ENCODE measurements around the gene NR5A1.

Gene NR5A1

GRCh38 chr9:124487260-124488182 lies 19.7 kb downstream of the NR5A1 start (continued):
- no peak for TF ChIP-seq KLF7 (tag by site-specific recombination; IDR thresholded peaks at IDR 0.05; ENCODE audit: borderline replicate concordance)
- no peak for TF ChIP-seq ZNF585B (tag by site-specific recombination; IDR thresholded peaks at IDR 0.05)
- TF ChIP-seq, protein P1, sequence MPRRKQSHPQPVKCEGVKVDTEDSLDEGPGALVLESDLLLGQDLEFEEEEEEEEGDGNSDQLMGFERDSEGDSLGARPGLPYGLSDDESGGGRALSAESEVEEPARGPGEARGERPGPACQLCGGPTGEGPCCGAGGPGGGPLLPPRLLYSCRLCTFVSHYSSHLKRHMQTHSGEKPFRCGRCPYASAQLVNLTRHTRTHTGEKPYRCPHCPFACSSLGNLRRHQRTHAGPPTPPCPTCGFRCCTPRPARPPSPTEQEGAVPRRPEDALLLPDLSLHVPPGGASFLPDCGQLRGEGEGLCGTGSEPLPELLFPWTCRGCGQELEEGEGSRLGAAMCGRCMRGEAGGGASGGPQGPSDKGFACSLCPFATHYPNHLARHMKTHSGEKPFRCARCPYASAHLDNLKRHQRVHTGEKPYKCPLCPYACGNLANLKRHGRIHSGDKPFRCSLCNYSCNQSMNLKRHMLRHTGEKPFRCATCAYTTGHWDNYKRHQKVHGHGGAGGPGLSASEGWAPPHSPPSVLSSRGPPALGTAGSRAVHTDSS (tag by site-specific recombination; IDR thresholded peaks at IDR 0.05) = no peak
- TF ChIP-seq ZNF558 (tag by site-specific recombination; IDR thresholded peaks at IDR 0.05) = no peak
- TF ChIP-seq ZNF658 (tag by site-specific recombination; IDR thresholded peaks at IDR 0.05) = no peak
- TF ChIP-seq, protein P2, sequence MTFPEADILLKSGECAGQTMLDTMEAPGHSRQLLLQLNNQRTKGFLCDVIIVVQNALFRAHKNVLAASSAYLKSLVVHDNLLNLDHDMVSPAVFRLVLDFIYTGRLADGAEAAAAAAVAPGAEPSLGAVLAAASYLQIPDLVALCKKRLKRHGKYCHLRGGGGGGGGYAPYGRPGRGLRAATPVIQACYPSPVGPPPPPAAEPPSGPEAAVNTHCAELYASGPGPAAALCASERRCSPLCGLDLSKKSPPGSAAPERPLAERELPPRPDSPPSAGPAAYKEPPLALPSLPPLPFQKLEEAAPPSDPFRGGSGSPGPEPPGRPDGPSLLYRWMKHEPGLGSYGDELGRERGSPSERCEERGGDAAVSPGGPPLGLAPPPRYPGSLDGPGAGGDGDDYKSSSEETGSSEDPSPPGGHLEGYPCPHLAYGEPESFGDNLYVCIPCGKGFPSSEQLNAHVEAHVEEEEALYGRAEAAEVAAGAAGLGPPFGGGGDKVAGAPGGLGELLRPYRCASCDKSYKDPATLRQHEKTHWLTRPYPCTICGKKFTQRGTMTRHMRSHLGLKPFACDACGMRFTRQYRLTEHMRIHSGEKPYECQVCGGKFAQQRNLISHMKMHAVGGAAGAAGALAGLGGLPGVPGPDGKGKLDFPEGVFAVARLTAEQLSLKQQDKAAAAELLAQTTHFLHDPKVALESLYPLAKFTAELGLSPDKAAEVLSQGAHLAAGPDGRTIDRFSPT (tag by site-specific recombination; IDR thresholded peaks at IDR 0.05) = no peak

DNA sequence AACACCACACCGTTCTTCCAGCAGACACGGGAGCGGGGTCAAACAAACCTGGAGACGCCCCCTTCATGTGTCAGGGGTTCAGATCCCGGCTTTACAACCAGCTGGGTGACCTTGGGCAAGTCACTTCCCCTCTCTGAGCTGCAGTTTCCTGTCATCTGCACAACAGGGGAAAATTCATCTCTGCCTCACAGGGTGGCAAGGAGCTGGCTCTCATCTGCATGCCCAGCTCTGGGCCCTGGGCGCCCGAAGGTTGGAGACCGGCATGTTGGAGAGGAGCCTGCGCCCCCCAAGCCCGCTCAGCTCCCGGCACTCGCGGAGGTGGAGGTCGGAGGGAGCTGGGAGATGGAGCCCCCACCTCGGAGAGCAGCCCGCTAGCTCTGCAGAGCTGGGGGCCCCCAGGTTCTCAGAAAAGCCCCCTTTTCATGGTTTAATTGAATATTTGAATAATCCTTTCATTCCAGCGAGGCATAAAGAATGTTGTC lies 20.4 kb downstream of the NR5A1 start:
- Histone ChIP-seq H3K27ac (ENCODE audit: extremely low read depth, low read depth, low read length) (no peak overlapping the region), H3K4me3 (ENCODE audit: low read depth, low read length) (no peak overlapping the region), H3K4me1 (ENCODE audit: control insufficient read depth, insufficient read depth, low read length) (no peaks in the 10 kb centered on the region), H3K36me3 (ENCODE audit: control insufficient read depth in 2 of 2, insufficient read depth in 1 of 2, low read length in 2 of 2) (no peaks in the 10 kb centered on the region), H3K9me3 (ENCODE audit: control insufficient read depth, insufficient read depth, low read depth, low read length) (no peaks in the 10 kb centered on the region)
- CTCF ChIA-PET = no interaction called here
- POLR2A ChIA-PET = no interaction called here
- no peak for TF ChIP-seq ZNF121 (tag by site-specific recombination; IDR thresholded peaks at IDR 0.05)
- TF ChIP-seq ZNF555 (tag by site-specific recombination; conservative IDR thresholded peaks at IDR 0.05) = no peak
- TF ChIP-seq ZNF521 (tag by site-specific recombination; IDR thresholded peaks at IDR 0.05) = no peak

GRCh38 chr9:124485936-124486335 lies 21.3 kb downstream of the NR5A1 start:
- ChIA-PET CTCF (interaction anchor here (0.7 to 1.0 kb wide), 2 partner anchors 11 to 99 kb away, joined by 4 read pairs; no protein-coding TSS in a partner anchor), POLR2A (no interaction called here)
- Histone ChIP-seq H3K27ac (ENCODE audit: extremely low read depth, low read depth, low read length) (no peak overlapping the region), H3K4me3 (ENCODE audit: low read depth, low read length) (no peak overlapping the region), H3K36me3 (ENCODE audit: control insufficient read depth in 2 of 2, insufficient read depth in 1 of 2, low read length in 2 of 2) (no peaks in the 10 kb centered on the region), H3K4me1 (ENCODE audit: control insufficient read depth, insufficient read depth, low read length) (no peaks in the 10 kb centered on the region), H3K9me3 (ENCODE audit: control insufficient read depth, insufficient read depth, low read depth, low read length) (no peaks in the 10 kb centered on the region)
- TF ChIP-seq IKZF3 (tag by site-specific recombination; IDR thresholded peaks at IDR 0.05) (no peak), ZNF624 (tag by site-specific recombination; IDR thresholded peaks at IDR 0.05) (no peak), ZFP37 (tag by site-specific recombination; IDR thresholded peaks at IDR 0.05) (no peak), ZNF184 (tag by site-specific recombination; IDR thresholded peaks at IDR 0.05) (no peak), BCL11B (tag by site-specific recombination; IDR thresholded peaks at IDR 0.05; ENCODE audit: low read depth) (no peak), TRIM28 (IDR thresholded peaks at IDR 0.05; ENCODE audit: borderline replicate concordance, low read length) (no peak), ZNF121 (tag by site-specific recombination; IDR thresholded peaks at IDR 0.05) (no peak), ZNF114 (tag by site-specific recombination; IDR thresholded peaks at IDR 0.05) (no peak), WT1 (tag by site-specific recombination; IDR thresholded peaks at IDR 0.05) (no peak), ZNF24 (tag by site-specific recombination; IDR thresholded peaks at IDR 0.05) (no peak)
- TF ChIP-seq, protein P1 (tag by site-specific recombination; IDR thresholded peaks at IDR 0.05) = no peak
- TF ChIP-seq, protein P3, sequence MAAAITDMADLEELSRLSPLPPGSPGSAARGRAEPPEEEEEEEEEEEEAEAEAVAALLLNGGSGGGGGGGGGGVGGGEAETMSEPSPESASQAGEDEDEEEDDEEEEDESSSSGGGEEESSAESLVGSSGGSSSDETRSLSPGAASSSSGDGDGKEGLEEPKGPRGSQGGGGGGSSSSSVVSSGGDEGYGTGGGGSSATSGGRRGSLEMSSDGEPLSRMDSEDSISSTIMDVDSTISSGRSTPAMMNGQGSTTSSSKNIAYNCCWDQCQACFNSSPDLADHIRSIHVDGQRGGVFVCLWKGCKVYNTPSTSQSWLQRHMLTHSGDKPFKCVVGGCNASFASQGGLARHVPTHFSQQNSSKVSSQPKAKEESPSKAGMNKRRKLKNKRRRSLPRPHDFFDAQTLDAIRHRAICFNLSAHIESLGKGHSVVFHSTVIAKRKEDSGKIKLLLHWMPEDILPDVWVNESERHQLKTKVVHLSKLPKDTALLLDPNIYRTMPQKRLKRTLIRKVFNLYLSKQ (tag by site-specific recombination; IDR thresholded peaks at IDR 0.05; ENCODE audit: borderline replicate concordance) = no peak
